DOHH2 (cell line): ENCODE data around the gene GRAMD2B.

Experiments
- H3F3A ChIP-seq: fragments of 200-600 bp; sonication (generic), shearing (Covaris generic); 2 replicates; pipeline ENCODE4 v1.6.0; 2016; ENCODE audit warnings: antibody characterized with exemption, mild to moderate bottlenecking; ENCODE audit not compliant: control insufficient read depth, insufficient read depth
- H3K27ac ChIP-seq: fragments of 200-600 bp; sonication (generic); 2 replicates; pipeline ENCODE4 v1.5.1; 2014; ENCODE audit warnings: low read depth, mild to moderate bottlenecking, low read length, moderate library complexity
- H3K27me3 ChIP-seq: fragments of 200-600 bp; sonication (generic); 2 replicates; pipeline ENCODE4 v1.6.1; 2014; ENCODE audit warnings: mild to moderate bottlenecking, low read length, mixed read lengths; ENCODE audit not compliant: control insufficient read depth
- H3K36me3 ChIP-seq: fragments of 200-600 bp; sonication (generic); 2 replicates; pipeline ENCODE4 v1.6.1; 2014; ENCODE audit warnings: mild to moderate bottlenecking, low read length, moderate library complexity, mixed read lengths; ENCODE audit not compliant: control insufficient read depth
- H3K4me1 ChIP-seq: fragments of 200-600 bp; sonication (generic); 2 replicates; pipeline ENCODE4 v1.6.1; 2014; ENCODE audit warnings: mild to moderate bottlenecking, low read length, mixed read lengths; ENCODE audit not compliant: control insufficient read depth
- H3K4me2 ChIP-seq: fragments of 200-600 bp; sonication (generic); 2 replicates; pipeline ENCODE4 v1.6.0; 2014; ENCODE audit warnings: mild to moderate bottlenecking, low read length, moderate library complexity
- H3K4me3 ChIP-seq: fragments of 200-600 bp; sonication (generic); 2 replicates; pipeline ENCODE4 v1.5.1; 2014; ENCODE audit warnings: mild to moderate bottlenecking, low read length, mixed read lengths
- H3K79me2 ChIP-seq: fragments of 200-600 bp; sonication (generic); 2 replicates; pipeline ENCODE4 v1.6.1; 2014; ENCODE audit warnings: mild to moderate bottlenecking, low read length, mixed read lengths; ENCODE audit not compliant: control insufficient read depth
- H3K9me2 ChIP-seq: fragments of 200-600 bp; sonication (generic); replicated peaks from 2 replicates; pipeline ENCODE4 v1.6.1; 2014; ENCODE audit warnings: mild to moderate bottlenecking, low read length, mixed read lengths; ENCODE audit not compliant: control insufficient read depth
- H3K9me3 ChIP-seq: fragments of 200-600 bp; sonication (generic); 2 replicates; pipeline ENCODE4 v1.6.1; 2014; ENCODE audit warnings: antibody characterized with exemption, low read length, mixed read lengths; ENCODE audit not compliant: control insufficient read depth, insufficient read depth
- H4K20me1 ChIP-seq: fragments of 200-600 bp; sonication (generic); 2 replicates; pipeline ENCODE4 v1.6.0; 2014; ENCODE audit warnings: low read depth, mild to moderate bottlenecking, antibody characterized with exemption, low read length, moderate library complexity; ENCODE audit not compliant: control insufficient read depth, insufficient read depth
- CTCF ChIP-seq: fragments of 200-600 bp; sonication (generic); IDR thresholded peaks from one replicate; pipeline ENCODE4 v1.5.1; 2014; ENCODE audit warnings: antibody characterized with exemption, mild to moderate bottlenecking, low read depth, low read length; ENCODE audit not compliant: poor library complexity, severe bottlenecking
- EZH2phosphoT487 ChIP-seq: fragments of 200-600 bp; sonication (generic); IDR thresholded peaks from 2 replicates; pipeline ENCODE4 v1.6.1; 2017; ENCODE audit warnings: borderline replicate concordance, mild to moderate bottlenecking, antibody characterized with exemption, low read length, moderate library complexity, mixed read lengths

Gene GRAMD2B

GRCh38 chr5:126410623-126411022, 12.6 kb upstream of the GRAMD2B start:
- TF ChIP-seq EZH2phosphoT487 = no peak
- TF ChIP-seq CTCF = no peak
- H3K4me1 ChIP-seq = peaks cover 5% of the 10 kb centered on the region

GRCh38 chr5:126413856-126414255, 9.4 kb upstream of the GRAMD2B start:
- no peaks in the 10 kb centered on the region for H4K20me1 ChIP-seq
- peaks cover 5% of the 10 kb centered on the region for H3K4me1 ChIP-seq
- H3F3A ChIP-seq = no peaks in the 10 kb centered on the region
- TF ChIP-seq CTCF (no peak), EZH2phosphoT487 (no peak)
- no peaks in the 10 kb centered on the region for H3K9me2 ChIP-seq
- H3K4me2 ChIP-seq = no peak overlapping the region
- no peak overlapping the region for H3K4me3 ChIP-seq
- no peaks in the 10 kb centered on the region for H3K27me3 ChIP-seq
- H3K9me3 ChIP-seq = no peaks in the 10 kb centered on the region
- H3K79me2 ChIP-seq = no peaks in the 10 kb centered on the region
- no peak overlapping the region for H3K27ac ChIP-seq
- H3K36me3 ChIP-seq = no peaks in the 10 kb centered on the region

More at GRCh38 chr5:126410623-126411022, 12.6 kb upstream of the GRAMD2B start:
- no peaks in the 10 kb centered on the region for H3K79me2 ChIP-seq
- H3K9me3 ChIP-seq = no peaks in the 10 kb centered on the region
- no peaks in the 10 kb centered on the region for H3K36me3 ChIP-seq
- no peaks in the 10 kb centered on the region for H3F3A ChIP-seq
- H4K20me1 ChIP-seq = no peaks in the 10 kb centered on the region
- H3K4me3 ChIP-seq = no peak overlapping the region
- H3K27ac ChIP-seq = no peak overlapping the region
- no peaks in the 10 kb centered on the region for H3K9me2 ChIP-seq
- peaks cover 4% of the 10 kb centered on the region; the same call in 1 of the 2 replicates for H3K27me3 ChIP-seq
- H3K4me2 ChIP-seq = no peak overlapping the region

GRCh38 chr5:126414874-126415502, 8.2 kb upstream of the GRAMD2B start:
- Histone ChIP-seq H3K4me2 (no peak overlapping the region), H3K36me3 (no peaks in the 10 kb centered on the region), H4K20me1 (no peaks in the 10 kb centered on the region), H3K9me2 (no peaks in the 10 kb centered on the region), H3K4me3 (no peak overlapping the region), H3K79me2 (no peaks in the 10 kb centered on the region), H3K9me3 (no peaks in the 10 kb centered on the region), H3K4me1 (peaks cover 5% of the 10 kb centered on the region), H3F3A (no peaks in the 10 kb centered on the region), H3K27me3 (no peaks in the 10 kb centered on the region), H3K27ac (no peak overlapping the region)
- TF ChIP-seq EZH2phosphoT487 (no peak), CTCF (no peak)
